ENCODE measurements around the gene GALR3.
"Not testable (repeated sequence)": the region's sequence is repeated elsewhere in the genome, so short reads cannot be mapped to it uniquely, and the experiment has no call there.

GALR3 gene

DNA sequence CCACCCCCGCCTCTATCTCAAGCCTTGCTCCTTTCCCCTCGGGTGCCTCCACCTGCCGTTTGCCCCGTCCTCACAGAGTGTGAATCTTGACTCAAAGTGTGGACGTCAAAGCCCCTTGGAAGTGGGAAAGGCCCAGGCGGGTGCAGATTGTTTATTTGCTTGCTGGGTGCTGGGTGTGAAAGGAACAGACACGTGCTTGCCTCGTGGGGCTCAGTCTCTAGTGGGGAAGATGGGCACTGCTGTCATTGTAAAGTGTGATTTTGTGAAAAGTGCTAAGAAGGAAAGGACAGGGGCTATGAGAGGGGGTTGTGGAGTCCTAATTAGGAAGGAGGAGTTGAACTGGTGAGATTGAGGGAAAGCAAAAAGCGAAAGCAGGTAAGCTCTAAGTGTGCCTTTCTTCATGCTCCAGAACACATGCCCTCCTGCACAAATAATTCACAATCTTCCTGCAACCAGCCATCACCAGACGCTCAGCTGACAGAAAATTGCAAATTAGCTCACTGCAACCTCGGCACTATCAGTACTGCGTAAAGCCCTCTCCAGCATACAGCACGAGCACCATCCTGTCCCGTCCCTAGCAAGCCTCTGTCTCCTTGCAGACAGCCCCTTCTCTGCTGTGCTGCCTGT lies 25.2 kb upstream of the GALR3 start:
- H3K4me3 ChIP-seq (replicated peaks; ENCODE audit: insufficient read depth, low read length), result no peak overlapping the region
- DNase-seq (ENCODE audit: low read depth in 1 of 2, low spot score in 1 of 2), result no peak
- peaks cover under 1% of the 10 kb centered on the region for H3K27me3 ChIP-seq (ENCODE audit: insufficient read depth, poor library complexity, severe bottlenecking)
- TF ChIP-seq, protein P1, sequence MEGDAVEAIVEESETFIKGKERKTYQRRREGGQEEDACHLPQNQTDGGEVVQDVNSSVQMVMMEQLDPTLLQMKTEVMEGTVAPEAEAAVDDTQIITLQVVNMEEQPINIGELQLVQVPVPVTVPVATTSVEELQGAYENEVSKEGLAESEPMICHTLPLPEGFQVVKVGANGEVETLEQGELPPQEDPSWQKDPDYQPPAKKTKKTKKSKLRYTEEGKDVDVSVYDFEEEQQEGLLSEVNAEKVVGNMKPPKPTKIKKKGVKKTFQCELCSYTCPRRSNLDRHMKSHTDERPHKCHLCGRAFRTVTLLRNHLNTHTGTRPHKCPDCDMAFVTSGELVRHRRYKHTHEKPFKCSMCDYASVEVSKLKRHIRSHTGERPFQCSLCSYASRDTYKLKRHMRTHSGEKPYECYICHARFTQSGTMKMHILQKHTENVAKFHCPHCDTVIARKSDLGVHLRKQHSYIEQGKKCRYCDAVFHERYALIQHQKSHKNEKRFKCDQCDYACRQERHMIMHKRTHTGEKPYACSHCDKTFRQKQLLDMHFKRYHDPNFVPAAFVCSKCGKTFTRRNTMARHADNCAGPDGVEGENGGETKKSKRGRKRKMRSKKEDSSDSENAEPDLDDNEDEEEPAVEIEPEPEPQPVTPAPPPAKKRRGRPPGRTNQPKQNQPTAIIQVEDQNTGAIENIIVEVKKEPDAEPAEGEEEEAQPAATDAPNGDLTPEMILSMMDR (IDR thresholded peaks at IDR 0.05; ENCODE audit: insufficient read depth, low read length), result no peak
- TF ChIP-seq SPI1 (IDR thresholded peaks at IDR 0.05; ENCODE audit: borderline replicate concordance, low read depth) (no peak), GABPA (IDR thresholded peaks at IDR 0.05; ENCODE audit: low read depth) (no peak), POLR2AphosphoS5 (IDR thresholded peaks at IDR 0.05; ENCODE audit: low read depth) (no peak), REST (IDR thresholded peaks at IDR 0.05; ENCODE audit: insufficient replicate concordance, low read depth) (no peak)
- H3K27ac ChIP-seq (replicated peaks), result no peak overlapping the region

- not testable (repeated sequence) for H3K4me3 ChIP-seq (replicated peaks; ENCODE audit: insufficient read depth, low read length); DNase-seq (ENCODE audit: low read depth in 1 of 2, low spot score in 1 of 2); H3K27ac ChIP-seq (replicated peaks)
- H3K27me3 ChIP-seq (ENCODE audit: insufficient read depth, poor library complexity, severe bottlenecking), result peaks cover 15% of the 10 kb centered on the region
Measured at GRCh38 chr22:37799979-37800378, 23.2 kb upstream of the GALR3 start.

- no peak for DNase-seq (ENCODE audit: low read depth in 1 of 2, low spot score in 1 of 2)
- Histone ChIP-seq H3K27ac (replicated peaks) (no peak overlapping the region), H3K4me3 (replicated peaks; ENCODE audit: insufficient read depth, low read length) (peak overlapping the region; percentile 62), H3K27me3 (ENCODE audit: insufficient read depth, poor library complexity, severe bottlenecking) (peaks cover 21% of the 10 kb centered on the region)
- no peak for TF ChIP-seq POLR2AphosphoS5 (IDR thresholded peaks at IDR 0.05; ENCODE audit: low read depth)
- TF ChIP-seq REST (IDR thresholded peaks at IDR 0.05; ENCODE audit: insufficient replicate concordance, low read depth), result no peak
- TF ChIP-seq, protein P1 (IDR thresholded peaks at IDR 0.05; ENCODE audit: insufficient read depth, low read length), result no peak
- TF ChIP-seq SPI1 (IDR thresholded peaks at IDR 0.05; ENCODE audit: borderline replicate concordance, low read depth), result no peak
- no peak for TF ChIP-seq GABPA (IDR thresholded peaks at IDR 0.05; ENCODE audit: low read depth)
Measured at GRCh38 chr22:37801946-37802309, 21.3 kb upstream of the GALR3 start.

DNA sequence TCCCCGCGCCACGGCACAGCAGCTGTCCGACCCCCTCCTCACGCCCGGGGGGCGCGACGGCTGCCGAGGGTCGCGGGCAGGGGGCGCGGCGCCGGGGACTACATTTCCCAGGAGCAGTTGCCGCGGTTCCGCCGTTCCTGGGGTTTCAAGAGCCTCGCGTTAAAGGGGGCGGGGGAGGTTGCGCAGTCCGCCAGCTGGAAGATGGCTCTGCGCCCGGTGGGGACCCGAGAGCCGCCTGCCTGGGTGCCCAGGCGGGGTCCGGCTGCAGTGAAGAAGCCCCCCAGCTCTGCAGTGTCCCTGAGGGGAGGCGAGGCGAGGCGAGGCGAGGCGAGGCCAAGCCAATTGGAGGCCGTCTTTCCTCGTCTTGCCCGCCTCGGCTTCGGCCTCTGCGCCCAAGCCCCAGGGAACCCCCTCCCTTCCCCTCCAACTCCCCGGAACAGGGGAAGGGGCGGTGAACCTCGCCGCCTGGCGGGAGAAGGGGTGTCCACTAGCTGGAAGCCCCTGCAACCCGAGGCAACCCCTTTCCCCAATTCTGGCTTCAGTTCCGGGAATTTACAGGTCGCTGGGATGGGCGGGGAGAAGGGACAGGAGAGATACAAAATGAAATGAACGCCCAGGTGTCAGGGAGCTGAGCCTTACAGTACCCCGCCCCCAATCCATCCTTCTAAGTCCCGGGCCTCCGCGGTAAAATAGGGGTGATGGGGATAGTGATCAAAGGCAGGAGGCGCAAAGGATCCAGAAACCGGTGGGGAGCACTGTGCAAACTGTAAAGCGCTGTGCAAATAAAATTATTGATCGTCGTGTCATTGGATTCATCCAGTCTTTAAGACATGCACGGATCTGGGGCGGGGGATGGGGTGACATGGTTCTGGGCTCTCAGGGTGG lies 20.6 kb upstream of the GALR3 start:
- peaks cover 21% of the 10 kb centered on the region for H3K27me3 ChIP-seq (ENCODE audit: insufficient read depth, poor library complexity, severe bottlenecking)
- TF ChIP-seq SPI1 (IDR thresholded peaks at IDR 0.05; ENCODE audit: borderline replicate concordance, low read depth) (no peak), POLR2AphosphoS5 (IDR thresholded peaks at IDR 0.05; ENCODE audit: low read depth) (0 out of 2 replicates have a peak, but pooled peaks have one; percentile 16)
- peak overlapping the region; percentile 62 for H3K4me3 ChIP-seq (replicated peaks; ENCODE audit: insufficient read depth, low read length)
- DNase-seq (ENCODE audit: low read depth in 1 of 2, low spot score in 1 of 2), result peak in 1 of 2 experiments; percentile 55
- no peak overlapping the region for H3K27ac ChIP-seq (replicated peaks)

Data from HL-60 (cell line).